K562 (cell line): ENCODE data around the gene SLCO3A1. TPM values are rescaled to one million over a fixed set of nuclear protein-coding genes. Genes with fewer than 3 reads are reported as not detected.

Source experiments
- ATAC-seq: fragments of 200-7000 bp; cut with Tn5 transposase; 3 replicates; pipeline ENCODE4 v1.9.1; 2020; ENCODE audit warnings: moderate library complexity
- BruUV-seq: library from RNA; stranded (reverse); fragments of 400-500 nt; replicated peaks from 2 replicates; lab custom pipeline; 2021; lab: Mats Ljungman, UMichigan
- CTCF ChIA-PET: fragments of 300-600 bp; formaldehyde crosslinking; extraction: SDS; loops from one replicate; lab custom pipeline; 2021; ENCODE audit warnings: low intra/inter-chr PET ratio; lab: Yijun Ruan, JAX
- POLR2A ChIA-PET: fragments of 300-600, 350-650 bp; sonication (Branson Sonifier 250); formaldehyde crosslinking; extraction: SDS; loops from one replicate; lab custom pipeline; 2021; ENCODE audit warnings: antibody characterized with exemption, inconsistent platforms; lab: Yijun Ruan, JAX
- DNase-seq, 4 experiments: peaks; one replicate each; pipeline versions ENCODE4 v3.0.0 to v3.0.0-alpha.2; 2011 to 2018; ENCODE audit warnings: low spot score in 3 of 4, mixed read lengths in 3 of 4; ENCODE audit errors: extremely low read depth in 1 of 4
- FAIRE-seq: peaks from 2 replicates; lab custom pipeline; 2011; peaks lifted over from hg19 to GRCh38; lab: Jason Lieb, UNC
- H2AFZ ChIP-seq: 2 replicates; pipeline ENCODE4 v1.6.0; 2011; ENCODE audit warnings: low read depth, low read length, control low read depth, inconsistent platforms
- H3K27ac ChIP-seq: fragments of 200-600 bp; 3 replicates; pipeline ENCODE4 v1.8.0; 2011; ENCODE audit warnings: low read depth, mild to moderate bottlenecking, control low read depth, inconsistent platforms, low read length, moderate library complexity, mixed read lengths; ENCODE audit errors: extremely low read depth
- H3K27me3 ChIP-seq, 2 experiments: fragments of 300-600 bp in 1 of 2; 2 replicates in 1 of 2; 3 replicates in 1 of 2; pipeline versions ENCODE4 v1.6.0 to v1.8.0; 2011; ENCODE audit warnings: inconsistent platforms in 2 of 2, low read length in 2 of 2, mild to moderate bottlenecking in 1 of 2, mixed read lengths in 1 of 2, moderate library complexity in 1 of 2; ENCODE audit not compliant: control insufficient read depth in 2 of 2, insufficient read depth in 2 of 2
- H3K36me3 ChIP-seq: fragments of 300-600 bp; 3 replicates; pipeline ENCODE4 v1.8.0; 2011; ENCODE audit warnings: mild to moderate bottlenecking, low read length, inconsistent platforms; ENCODE audit not compliant: control insufficient read depth, insufficient read depth
- H3K4me1 ChIP-seq, 2 experiments: fragments of 200-600 bp in 1 of 2; replicated peaks in 1 of 2; 2 replicates in 1 of 2; 3 replicates in 1 of 2; pipeline versions ENCODE4 v1.5.1 to v1.8.0; 2011; ENCODE audit warnings: inconsistent platforms in 2 of 2, low read length in 2 of 2, mild to moderate bottlenecking in 1 of 2, mixed read lengths in 1 of 2, moderate library complexity in 1 of 2; ENCODE audit not compliant: control insufficient read depth in 2 of 2, insufficient read depth in 2 of 2
- H3K4me2 ChIP-seq: 2 replicates; pipeline ENCODE4 v1.6.1; 2011; ENCODE audit warnings: low read length, control low read depth, inconsistent platforms, mixed read lengths; ENCODE audit not compliant: insufficient read depth
- H3K4me3 ChIP-seq: fragments of 200-600 bp; sonication (generic), shearing (Covaris generic); 2 replicates; pipeline ENCODE4 v1.5.1; 2016; ENCODE audit warnings: control low read depth, inconsistent platforms
- H3K79me2 ChIP-seq: fragments of 200-600 bp; 3 replicates; pipeline ENCODE4 v1.8.0; 2011; ENCODE audit warnings: low read length, inconsistent platforms; ENCODE audit not compliant: control insufficient read depth, insufficient read depth
- H3K9ac ChIP-seq, 2 experiments: 2 replicates each; pipeline versions ENCODE4 v1.6.0 to v1.6.1; 2011; ENCODE audit warnings: low read depth in 2 of 2, low read length in 2 of 2, control low read depth in 1 of 2, inconsistent platforms in 1 of 2, mild to moderate bottlenecking in 1 of 2, mixed read lengths in 1 of 2; ENCODE audit not compliant: insufficient read depth in 1 of 2
- H3K9me1 ChIP-seq: one replicate; pipeline ENCODE4 v1.6.0; 2011; ENCODE audit warnings: inconsistent platforms, mild to moderate bottlenecking, low read length, moderate library complexity; ENCODE audit not compliant: control insufficient read depth, insufficient read depth
- H3K9me3 ChIP-seq: replicated peaks from 2 replicates; pipeline ENCODE4 v1.5.1; 2011; ENCODE audit warnings: low read depth, low read length, inconsistent platforms; ENCODE audit not compliant: control insufficient read depth, insufficient read depth
- H4K20me1 ChIP-seq: replicated peaks from 2 replicates; pipeline ENCODE4 v1.6.1; 2011; ENCODE audit warnings: low read length, inconsistent platforms, mixed read lengths; ENCODE audit not compliant: control insufficient read depth, insufficient read depth
- GTF3C2 ChIP-seq: IDR thresholded peaks from 3 replicates; pipeline ENCODE4 v1.6.1; 2011; ENCODE audit warnings: borderline replicate concordance, mild to moderate bottlenecking, moderate library complexity; ENCODE audit not compliant: insufficient read length; ENCODE audit errors: extremely low read depth
- ZNF121 ChIP-seq: sonication (generic); formaldehyde crosslinking; conservative IDR thresholded peaks from 2 replicates; pipeline ENCODE4 v1.8.0; 2022; ENCODE audit warnings: missing genetic modification reagents
- ZNF318 ChIP-seq, 2 experiments: fragments of 450-650 bp; IDR thresholded peaks; 2 replicates each; pipeline ENCODE4 v1.6.1; 2016; ENCODE audit warnings: mild to moderate bottlenecking in 2 of 2, borderline replicate concordance in 1 of 2, low read depth in 1 of 2, moderate library complexity in 1 of 2
- ZNF511 ChIP-seq: sonication (generic); formaldehyde crosslinking; IDR thresholded peaks from 2 replicates; pipeline ENCODE4 v1.8.0; 2022; ENCODE audit warnings: mild to moderate bottlenecking, missing genetic modification reagents
- WGBS: fragments of 100-300 bp; shearing (Covaris generic); methylation state at CpG from one replicate; pipeline ENCODE4 v1.1.6; 2016; ENCODE audit warnings: low coverage, mixed read lengths; ENCODE audit not compliant: insufficient coverage; ENCODE audit errors: missing lambda C conversion rate; 5-methylcytosine and 5-hydroxymethylcytosine counted together
- in situ Hi-C: fragments of 300-500 bp; cut with MboI; formaldehyde crosslinking; loops from 4 replicates; pipeline ENCODE4 v1.15.0; 2018; ENCODE audit warnings: inconsistent platforms, mixed read lengths
- intact Hi-C: fragments of 100-400 bp; cut with micrococcal nuclease; formaldehyde crosslinking; loops from 2 replicates; pipeline ENCODE4 v1.14.2; 2022
- polyA plus RNA-seq, 8 experiments: library from polyadenylated mRNA; depleted of rRNA in 4 of 8; stranded (reverse) in 5 of 8; unstranded in 3 of 8; fragments of >200 nt; fragmentation: Nextera tagmentation in 2 of 8; fragmentation: Illumina TruSeq in 1 of 8; extraction: Ambion mirVana in 2 of 8; extraction: Trizol in 1 of 8; gene quantifications; 2 replicates each; pipeline versions ENCODE4 v1.2.1 to v1.2.3, GENCODE V29; 2011 to 2014; ENCODE audit warnings: inconsistent platforms in 1 of 8, missing spikeins in 1 of 8
- total RNA-seq, 7 experiments: library from RNA; depleted of rRNA in 6 of 7; stranded (reverse); fragments of >200 nt in 6 of 7; fragmentation: Illumina TruSeq in 2 of 7; extraction: Trizol in 2 of 7; gene quantifications; 2 replicates each; pipeline versions ENCODE4 v1.2.1 to v1.2.3, GENCODE V29; 2011 to 2021; ENCODE audit warnings: low replicate concordance in 1 of 7

Gene SLCO3A1
- total and polyA plus RNA-seq, 9 of the 15 experiments (the other 6 are each of a cell fraction or from before 2014, with no cell fraction given), result 0.01 to 0.84 (median 0.06) TPM; not detected in 3

- no peak overlapping the region for H3K9ac ChIP-seq
- H3K9me3 ChIP-seq, result no peaks in the 10 kb centered on the region
- H3K79me2 ChIP-seq, result no peaks in the 10 kb centered on the region
- POLR2A ChIA-PET, result interaction anchor here (0.6 kb wide), 1 partner anchor 31 kb away, joined by 3 read pairs; no protein-coding TSS in a partner anchor
- BruUV-seq, result no TSS peak
- no peak overlapping the region for H2AFZ ChIP-seq
- no peak overlapping the region for H3K4me3 ChIP-seq
- H3K9me1 ChIP-seq, result no peaks in the 10 kb centered on the region
- in situ Hi-C loops (no loop called here), intact Hi-C loops (no loop called here)
- CTCF ChIA-PET, result no interaction called here
- no peaks in the 10 kb centered on the region for H4K20me1 ChIP-seq
- ATAC-seq, result no peak
- peaks cover 0 to 7% of the 10 kb centered on the region in 2 experiments; a peak in 1 of 5 replicates for H3K27me3 ChIP-seq
- FAIRE-seq, result no peak
- WGBS, result 1% methylated on average over 12 of the region's 14 CpGs
- no peak overlapping the region for H3K4me2 ChIP-seq
- no peak for DNase-seq
- no peaks in the 10 kb centered on the region for H3K4me1 ChIP-seq
- no peaks in the 10 kb centered on the region for H3K36me3 ChIP-seq
- H3K27ac ChIP-seq, result no peak overlapping the region
- TF ChIP-seq ZNF318 (IDR thresholded peaks at IDR 0.05; ENCODE audit: borderline replicate concordance in 1 of 2, low read depth in 1 of 2), result no peak
- TF ChIP-seq ZNF511, result no peak
- TF ChIP-seq ZNF121 (CRISPR knock-in tag), result no peak
- TF ChIP-seq GTF3C2, result no peak
Observed at GRCh38 chr15:91897585-91898372, 44.3 kb downstream of the SLCO3A1 start.
